Right lobe of liver (tissue), 6 donors: ENCODE measurements around the gene QRICH2. TPM values are rescaled to one million over a fixed set of nuclear protein-coding genes. Genes with fewer than 3 reads are reported as not detected.
A peak's percentile ranks its signal among the peaks of the same experiment; 100 is the strongest.

Experiments used
- ATAC-seq, 4 donors: fragments of 200-7000 bp; cut with Tn5 transposase; one replicate each; pipeline ENCODE4 v1.9.1; 2020; ENCODE audit warnings: mild to moderate bottlenecking in 4 of 4, moderate library complexity in 4 of 4
- DNase-seq, 3 donors: peaks; one replicate each; pipeline ENCODE4 v3.0.0-alpha.2; 2020
- H3K27ac ChIP-seq, 3 donors: fragments of 200-600 bp; one replicate each; pipeline ENCODE4 v1.8.0; 2022
- H3K27me3 ChIP-seq, 2 donors: fragments of 200-600 bp; one replicate each; pipeline ENCODE4 v1.8.0; 2022
- H3K36me3 ChIP-seq, 4 donors: fragments of 200-600 bp; sonication (generic) in 1 of 4; one replicate each; pipeline versions ENCODE4 v1.5.1 to v1.8.0; 2017 to 2022; ENCODE audit warnings: control low read depth in 1 of 4
- H3K4me1 ChIP-seq, 4 donors: fragments of 200-600 bp; sonication (generic) in 1 of 4; one replicate each; pipeline versions ENCODE4 v1.5.1 to v1.8.0; 2017 to 2022; ENCODE audit warnings: control low read depth in 1 of 4
- H3K4me3 ChIP-seq, 3 donors: fragments of 200-600 bp; one replicate each; pipeline ENCODE4 v1.8.0; 2022
- H3K9me3 ChIP-seq, 4 donors: fragments of 200-600 bp; sonication (generic) in 1 of 4; one replicate each; pipeline versions ENCODE4 v1.5.1 to v1.8.0; 2017 to 2022; ENCODE audit warnings: control low read depth in 1 of 4
- CTCF ChIP-seq, 4 donors: fragments of 200-600 bp in 3 of 4; fragments of 450-650 bp in 1 of 4; IDR thresholded peaks; one replicate each; pipeline versions ENCODE4 v1.5.1 to v1.8.0; 2016 to 2022; ENCODE audit warnings: antibody characterized with exemption in 4 of 4, mild to moderate bottlenecking in 2 of 4
- POLR2A ChIP-seq: fragments of 450-650 bp; IDR thresholded peaks from one replicate; pipeline ENCODE4 v1.6.1; 2017; ENCODE audit warnings: antibody characterized with exemption, mild to moderate bottlenecking
- WGBS: methylation state at CpG from one replicate; pipeline ENCODE4 v1.1.6; 2018; ENCODE audit warnings: low coverage, low lambda C conversion rate; ENCODE audit not compliant: insufficient coverage; ENCODE audit errors: missing lambda C conversion rate; 5-methylcytosine and 5-hydroxymethylcytosine counted together
- intact Hi-C, 2 donors: fragments of 100-400 bp; cut with DNase I; formaldehyde crosslinking; loops; one replicate each; pipeline versions ENCODE4 v1.11.2 to v1.14.1; 2022
- total RNA-seq, 6 experiments: library from RNA; depleted of rRNA in 2 of 6; stranded (reverse); fragments of >200 nt in 2 of 6; fragmentation: NEBNext Ultra II Directional in 3 of 6; extraction: Animal tissue kit (Norgen Biotek cat#: 25700) in 3 of 6; gene quantifications; one replicate each; pipeline versions ENCODE4 v1.1.0 to v1.2.4, GENCODE V29; 2016 to 2023
- donor health status: DM: no; HTN: yes; CAD: no.
- donor health status: DM: no; HTN: no; CAD: no.
- donor health status: DM: no; HTN: no; CAD: no.
- donor health status: DM: no; HTN: yes; CAD: no.
- donor health status: DM: no; HTN: yes; CAD: no.

The QRICH2 gene
- total RNA-seq, 6 experiments from 2014 or later: 0.43 to 2.2 (median 1.5) TPM

- WGBS: 18% methylated on average over 11 of the region's 11 CpGs
- ATAC-seq (peak; percentile 89 to 92 (median 90)), DNase-seq (peak; percentile 77 to 94 (median 81))
- intact Hi-C loops: no loop called here
- Histone ChIP-seq H3K27ac (peak overlapping the region; percentile 56 to 72 (median 56)), H3K27me3 (no peaks in the 10 kb centered on the region), H3K36me3 (no peaks in the 10 kb centered on the region), H3K9me3 (no peaks in the 10 kb centered on the region), H3K4me3 (no peak overlapping the region), H3K4me1 (peaks cover 0 to 23% (median 4%) of the 10 kb centered on the region in 4 donors)
- TF ChIP-seq CTCF (IDR thresholded peaks at IDR 0.05) (no peak), POLR2A (peak; percentile 82)
Measured at GRCh38 chr17:76252040-76252954, 55.8 kb downstream of the QRICH2 start.

- H3K27me3 ChIP-seq: no peaks in the 10 kb centered on the region
- intact Hi-C loops: no loop called here
- peaks cover 0 to 25% (median 6%) of the 10 kb centered on the region in 4 donors for H3K4me1 ChIP-seq
- peak overlapping the region; percentile 56 to 72 (median 56) for H3K27ac ChIP-seq
- H3K9me3 ChIP-seq: no peaks in the 10 kb centered on the region
- no peaks in the 10 kb centered on the region for H3K36me3 ChIP-seq
- TF ChIP-seq POLR2A (no peak), CTCF (IDR thresholded peaks at IDR 0.05) (no peak)
- no peak overlapping the region for H3K4me3 ChIP-seq
- ATAC-seq (peak in 3 of 4 donors; percentile 4 to 24 (median 9)), DNase-seq (peak in 1 of 3 donors; percentile 53)
- 42% methylated on average over 2 of the region's 8 CpGs for WGBS
Measured at GRCh38 chr17:76251478-76252039, 56.5 kb downstream of the QRICH2 start.

- H3K4me1 ChIP-seq: peaks cover 0 to 31% (median 7%) of the 10 kb centered on the region in 4 donors
- H3K9me3 ChIP-seq: no peaks in the 10 kb centered on the region
- intact Hi-C loops: no loop called here
- DNase-seq (no peak), ATAC-seq (no peak)
- H3K4me3 ChIP-seq: no peak overlapping the region
- H3K27me3 ChIP-seq: no peaks in the 10 kb centered on the region
- H3K27ac ChIP-seq: no peak overlapping the region
- no peak for TF ChIP-seq POLR2A
- no peak for TF ChIP-seq CTCF (IDR thresholded peaks at IDR 0.05)
- WGBS: 91% methylated on average over 4 of the region's 6 CpGs
- H3K36me3 ChIP-seq: no peaks in the 10 kb centered on the region
Measured at GRCh38 chr17:76250141-76250540, 57.9 kb downstream of the QRICH2 start.

GRCh38 chr17:76248013-76248782 lies 59.9 kb downstream of the QRICH2 start:
- intact Hi-C loops: no loop called here
- peak in 1 of 3 donors; percentile 62 for DNase-seq
- H3K36me3 ChIP-seq: no peaks in the 10 kb centered on the region
- no peak overlapping the region for H3K4me3 ChIP-seq
- TF ChIP-seq CTCF (IDR thresholded peaks at IDR 0.05) (peak in 1 of 4 donors; percentile 22), POLR2A (no peak)
- peak in 2 of 4 donors; percentile 2 to 29 for ATAC-seq
- no peaks in the 10 kb centered on the region for H3K27me3 ChIP-seq
- H3K27ac ChIP-seq: no peak overlapping the region
- H3K9me3 ChIP-seq: no peaks in the 10 kb centered on the region
- 69% methylated on average over 11 of the region's 11 CpGs for WGBS
- H3K4me1 ChIP-seq: peaks cover 0 to 31% (median 7%) of the 10 kb centered on the region in 4 donors
